HepG2 (cell line): ENCODE measurements around the gene SLC39A3. TPM values are rescaled to one million over a fixed set of nuclear protein-coding genes. Genes with fewer than 3 reads are reported as not detected.

Experiments
- ATAC-seq: fragments of 200-7000 bp; cut with Tn5 transposase; 3 replicates; pipeline ENCODE4 v1.9.1; 2020; ENCODE audit warnings: mild to moderate bottlenecking, moderate library complexity
- BruUV-seq: library from RNA; stranded (reverse); fragments of 400-500 nt; replicated peaks from 2 replicates; lab custom pipeline; 2021; lab: Mats Ljungman, UMichigan
- CTCF ChIA-PET: fragments of 300-600 bp; formaldehyde crosslinking; extraction: SDS; loops from one replicate; lab custom pipeline; 2021; ENCODE audit warnings: low total read pairs, inconsistent platforms, low intra/inter-chr PET ratio; lab: Yijun Ruan, JAX
- POLR2A ChIA-PET: fragments of 350-600 bp; sonication (Branson Sonifier 250); formaldehyde crosslinking; loops from one replicate; lab custom pipeline; 2020; ENCODE audit warnings: antibody characterized with exemption, inconsistent platforms; lab: Yijun Ruan, JAX
- DNase-seq: peaks from one replicate; pipeline ENCODE4 v3.0.0-alpha.2; 2015; ENCODE audit warnings: low spot score
- FAIRE-seq: peaks from 3 replicates; lab custom pipeline; 2011; peaks lifted over from hg19 to GRCh38; lab: Jason Lieb, UNC
- H2AFZ ChIP-seq: one replicate; pipeline ENCODE4 v1.6.1; 2011; ENCODE audit warnings: low read length, inconsistent platforms
- H3K27ac ChIP-seq: fragments of 300-600 bp; 3 replicates; pipeline ENCODE4 v1.8.0; 2011; ENCODE audit warnings: mixed run types, mild to moderate bottlenecking, mixed read lengths, low read length, inconsistent platforms; ENCODE audit not compliant: insufficient read depth; ENCODE audit errors: extremely low read length
- H3K27me3 ChIP-seq, 2 experiments: fragments of 200-600 bp in 1 of 2; 2 replicates in 1 of 2; 3 replicates in 1 of 2; pipeline versions ENCODE4 v1.6.0 to v1.8.0; 2011; ENCODE audit warnings: low read length in 2 of 2, mild to moderate bottlenecking in 2 of 2, moderate library complexity in 2 of 2, inconsistent platforms in 1 of 2; ENCODE audit not compliant: insufficient read depth in 2 of 2, control insufficient read depth in 1 of 2
- H3K36me3 ChIP-seq, 2 experiments: fragments of 200-600 bp in 1 of 2; replicated peaks in 1 of 2; 2 replicates in 1 of 2; 3 replicates in 1 of 2; pipeline versions ENCODE4 v1.5.1 to v1.8.0; 2011; ENCODE audit warnings: low read length in 2 of 2, inconsistent platforms in 1 of 2; ENCODE audit not compliant: insufficient read depth in 2 of 2, control insufficient read depth in 1 of 2
- H3K4me1 ChIP-seq: 2 replicates; pipeline ENCODE4 v1.5.1; 2012; ENCODE audit warnings: low read length, inconsistent platforms; ENCODE audit not compliant: insufficient read depth
- H3K4me2 ChIP-seq: 2 replicates; pipeline ENCODE4 v1.6.0; 2011; ENCODE audit warnings: low read depth, low read length, inconsistent platforms
- H3K4me3 ChIP-seq, 3 experiments: fragments of 200-600 bp in 1 of 3; sonication (generic), shearing (Covaris generic) in 1 of 3; replicated peaks in 1 of 3; 2 replicates each; pipeline ENCODE4 v1.5.1; 2011 to 2016; ENCODE audit warnings: low read length in 3 of 3, inconsistent platforms in 2 of 3, low read depth in 2 of 3, mild to moderate bottlenecking in 2 of 3, control low read depth in 1 of 3, mixed read lengths in 1 of 3; ENCODE audit not compliant: insufficient read depth in 1 of 3
- H3K79me2 ChIP-seq: one replicate; pipeline ENCODE4 v1.6.1; 2011; ENCODE audit warnings: low read length, inconsistent platforms; ENCODE audit not compliant: insufficient read depth
- H3K9ac ChIP-seq: 2 replicates; pipeline ENCODE4 v1.6.0; 2011; ENCODE audit warnings: mild to moderate bottlenecking, low read depth, low read length, inconsistent platforms; ENCODE audit not compliant: insufficient read depth
- H3K9me3 ChIP-seq: 2 replicates; pipeline ENCODE4 v1.5.1; 2012; ENCODE audit warnings: mild to moderate bottlenecking, low read length
- H4K20me1 ChIP-seq: 2 replicates; pipeline ENCODE4 v1.6.0; 2011; ENCODE audit warnings: inconsistent platforms, mild to moderate bottlenecking, low read length, moderate library complexity; ENCODE audit not compliant: insufficient read depth
- CREB1 ChIP-seq, 2 experiments: fragments of 450-650 bp in 1 of 2; IDR thresholded peaks; 2 replicates each; pipeline ENCODE4 v1.6.1; 2016 to 2017; ENCODE audit warnings: control low read depth in 1 of 2, mild to moderate bottlenecking in 1 of 2, missing compliant biosample characterization in 1 of 2, missing genetic modification characterization in 1 of 2
- EZH2 ChIP-seq: conservative IDR thresholded peaks from 2 replicates; pipeline ENCODE4 v1.6.1; 2012; ENCODE audit warnings: mild to moderate bottlenecking, low read depth, low read length, moderate library complexity
- ZNF121 ChIP-seq: sonication (generic); formaldehyde crosslinking; IDR thresholded peaks from 2 replicates; pipeline ENCODE4 v1.5.0; 2020; ENCODE audit warnings: mild to moderate bottlenecking, missing genetic modification reagents
- ZNF770 ChIP-seq: sonication (generic); formaldehyde crosslinking; IDR thresholded peaks from 2 replicates; pipeline ENCODE4 v1.5.0; 2020; ENCODE audit warnings: mild to moderate bottlenecking, missing genetic modification reagents
- WGBS: methylation state at CpG from one replicate; pipeline ENCODE4 v1.1.6; 2017; ENCODE audit warnings: low lambda C conversion rate; 5-methylcytosine and 5-hydroxymethylcytosine counted together
- in situ Hi-C: cut with HindIII; loops from 2 replicates; pipeline ENCODE4 v1.10.0; 2017; ENCODE audit warnings: low pct_unique_long_range_greater_than_20kb; ENCODE audit not compliant: extremely low pct_ligation_motif_present
- intact Hi-C: fragments of 100-400 bp; cut with micrococcal nuclease; formaldehyde crosslinking; loops from one replicate; pipeline ENCODE4 v1.10.0; 2022; ENCODE audit not compliant: unreplicated experiment
- polyA plus RNA-seq, 8 experiments: library from polyadenylated mRNA; depleted of rRNA in 3 of 8; stranded (reverse) in 7 of 8; unstranded in 1 of 8; fragments of >200 nt; fragmentation: Illumina TruSeq in 4 of 8; extraction: Trizol in 4 of 8; gene quantifications; 2 replicates each; pipeline versions ENCODE4 v1.2.1 to v1.2.3, GENCODE V29; 2011 to 2016; ENCODE audit warnings: low read depth in 4 of 8, missing spikeins in 1 of 8, mixed read lengths in 1 of 8; ENCODE audit not compliant: insufficient read depth in 1 of 8
- total RNA-seq, 5 experiments: library from RNA; depleted of rRNA; stranded (reverse); fragments of >200 nt; fragmentation: Illumina TruSeq; extraction: Trizol; gene quantifications; 2 replicates each; pipeline ENCODE4 v1.2.3, GENCODE V29; 2016; ENCODE audit warnings: low read depth in 1 of 5
- TF ChIP-seq, protein P1 (sequence below), 2 experiments: sonication (generic) in 1 of 2; formaldehyde crosslinking in 1 of 2; IDR thresholded peaks; 2 replicates each; pipeline versions ENCODE4 v1.6.1 to v1.9.0; 2014 to 2022; ENCODE audit warnings: antibody characterized with exemption in 1 of 2, borderline replicate concordance in 1 of 2, inconsistent platforms in 1 of 2, low read depth in 1 of 2, missing genetic modification reagents in 1 of 2

The SLC39A3 gene
- total and polyA plus RNA-seq, 2 of the 13 experiments (the other 11 are each of a cell fraction or from before 2014, with no cell fraction given), result 33.6 to 41.6 TPM

DNA sequence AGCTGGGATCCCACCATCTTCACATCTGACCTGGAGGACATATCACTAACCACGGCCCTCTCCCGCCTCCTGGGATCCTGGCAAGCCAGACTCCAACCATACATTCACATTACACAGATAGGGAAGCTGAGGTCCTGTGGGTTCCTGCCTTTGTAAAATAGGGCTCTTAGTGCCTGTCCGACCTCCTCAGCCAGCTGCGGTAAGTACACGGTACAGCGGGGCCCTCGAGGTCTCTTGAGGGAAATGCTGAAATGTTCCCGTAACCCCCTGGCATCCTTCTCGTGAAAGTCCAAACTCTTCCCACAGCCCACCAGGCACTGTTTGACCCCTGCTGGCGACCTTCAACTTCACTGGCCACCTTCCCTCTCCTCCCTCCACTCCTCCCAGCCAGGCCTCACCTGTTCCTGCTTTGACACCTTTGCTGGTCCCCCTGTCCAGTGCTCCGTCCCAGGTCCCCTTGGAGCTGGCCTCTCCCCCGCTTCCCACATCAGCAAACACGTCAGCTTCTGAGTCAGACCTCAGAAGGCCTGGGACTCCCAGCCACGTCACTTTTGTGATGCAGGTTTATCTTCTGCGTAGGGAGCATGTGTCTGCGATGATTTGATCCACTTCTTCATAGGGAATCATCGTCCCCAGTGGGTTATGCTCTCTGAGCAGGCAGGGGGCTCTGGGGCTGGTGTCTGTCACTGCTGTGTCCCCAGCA lies 28.5 kb downstream of the SLC39A3 start:
- 30% methylated on average over 16 of the region's 17 CpGs for WGBS
- intact Hi-C loops (no loop called here), in situ Hi-C loops (no loop called here)
- Histone ChIP-seq H3K79me2 (no peaks in the 10 kb centered on the region), H3K27me3 (peaks cover 0 to 24% of the 10 kb centered on the region in 2 experiments; a peak in 2 of 5 replicates), H3K9ac (no peak overlapping the region), H4K20me1 (no peaks in the 10 kb centered on the region), H3K4me2 (no peak overlapping the region), H3K9me3 (peaks cover 8% of the 10 kb centered on the region), H2AFZ (no peak overlapping the region), H3K27ac (no peak overlapping the region), H3K4me3 (no peak overlapping the region), H3K36me3 (no peaks in the 10 kb centered on the region), H3K4me1 (no peaks in the 10 kb centered on the region)
- ATAC-seq (peak; percentile 33; the same call in 1 of the 3 replicates), FAIRE-seq (no peak), DNase-seq (no peak)
- CTCF ChIA-PET, result no interaction called here
- no TSS peak for BruUV-seq
- TF ChIP-seq EZH2 (no peak), CREB1 (IDR thresholded peaks at IDR 0.05) (peak; percentile 45; the same call in 1 of the 2 replicates), CREB1 (CRISPR knock-in tag; IDR thresholded peaks at IDR 0.05) (no peak)
- POLR2A ChIA-PET, result no interaction called here

- in situ Hi-C loops, result no loop called here
These were observed 33.6 kb downstream of the SLC39A3 start for GRCh38 chr19:2706251-2706650.

More at GRCh38 chr19:2706251-2706650, 33.6 kb downstream of the SLC39A3 start:
- Histone ChIP-seq H2AFZ (no peak overlapping the region), H3K9me3 (no peaks in the 10 kb centered on the region), H3K27me3 (peaks cover 0 to 4% of the 10 kb centered on the region in 2 experiments; a peak in 2 of 5 replicates), H3K27ac (no peak overlapping the region), H3K9ac (no peak overlapping the region), H4K20me1 (no peaks in the 10 kb centered on the region), H3K4me2 (no peak overlapping the region), H3K4me3 (no peak overlapping the region), H3K4me1 (peaks cover 26% of the 10 kb centered on the region), H3K79me2 (no peaks in the 10 kb centered on the region), H3K36me3 (no peaks in the 10 kb centered on the region)
- no peak for FAIRE-seq
- DNase-seq, result no peak
- CTCF ChIA-PET, result no interaction called here
- 64% methylated on average over 5 of the region's 5 CpGs for WGBS
- POLR2A ChIA-PET, result no interaction called here
- TF ChIP-seq ZNF121 (CRISPR knock-in tag), result peak; percentile 68; the same call in 1 of the 2 replicates
- TF ChIP-seq, protein P1, sequence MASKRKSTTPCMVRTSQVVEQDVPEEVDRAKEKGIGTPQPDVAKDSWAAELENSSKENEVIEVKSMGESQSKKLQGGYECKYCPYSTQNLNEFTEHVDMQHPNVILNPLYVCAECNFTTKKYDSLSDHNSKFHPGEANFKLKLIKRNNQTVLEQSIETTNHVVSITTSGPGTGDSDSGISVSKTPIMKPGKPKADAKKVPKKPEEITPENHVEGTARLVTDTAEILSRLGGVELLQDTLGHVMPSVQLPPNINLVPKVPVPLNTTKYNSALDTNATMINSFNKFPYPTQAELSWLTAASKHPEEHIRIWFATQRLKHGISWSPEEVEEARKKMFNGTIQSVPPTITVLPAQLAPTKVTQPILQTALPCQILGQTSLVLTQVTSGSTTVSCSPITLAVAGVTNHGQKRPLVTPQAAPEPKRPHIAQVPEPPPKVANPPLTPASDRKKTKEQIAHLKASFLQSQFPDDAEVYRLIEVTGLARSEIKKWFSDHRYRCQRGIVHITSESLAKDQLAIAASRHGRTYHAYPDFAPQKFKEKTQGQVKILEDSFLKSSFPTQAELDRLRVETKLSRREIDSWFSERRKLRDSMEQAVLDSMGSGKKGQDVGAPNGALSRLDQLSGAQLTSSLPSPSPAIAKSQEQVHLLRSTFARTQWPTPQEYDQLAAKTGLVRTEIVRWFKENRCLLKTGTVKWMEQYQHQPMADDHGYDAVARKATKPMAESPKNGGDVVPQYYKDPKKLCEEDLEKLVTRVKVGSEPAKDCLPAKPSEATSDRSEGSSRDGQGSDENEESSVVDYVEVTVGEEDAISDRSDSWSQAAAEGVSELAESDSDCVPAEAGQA (IDR thresholded peaks at IDR 0.05; ENCODE audit: low read depth), result no peak
- TF ChIP-seq, protein P1 (CRISPR knock-in tag; IDR thresholded peaks at IDR 0.05; ENCODE audit: borderline replicate concordance), result no peak
- peak; percentile 68; the same call in 1 of the 2 replicates for TF ChIP-seq ZNF770
- BruUV-seq, result no TSS peak
- intact Hi-C loops, result no loop called here
- ATAC-seq, result no peak
